HG02943 (cell line): ENCODE results near the gene FHOD3.
"Not testable (repeated sequence)": the region's sequence is repeated elsewhere in the genome, so short reads cannot be mapped to it uniquely, and the experiment has no call there.

Experiments used
- ATAC-seq: cut with Tn5 transposase; IDR thresholded peaks from one replicate; pipeline ENCODE4 v1.9.1; 2021; ENCODE audit warnings: mild to moderate bottlenecking, low read depth, moderate library complexity; ENCODE audit not compliant: unreplicated experiment

Gene FHOD3

GRCh38 chr18:36533446-36534153 lies 236.1 kb downstream of the FHOD3 start:
- no peak for ATAC-seq

- ATAC-seq: peak; percentile 81
Measured at GRCh38 chr18:36534154-36534688, 236.7 kb downstream of the FHOD3 start.

GRCh38 chr18:36535202-36535935 lies 237.9 kb downstream of the FHOD3 start:
- no peak for ATAC-seq

GRCh38 chr18:36536426-36536825 lies 238.9 kb downstream of the FHOD3 start:
- ATAC-seq: no peak

- no peak for ATAC-seq
Measured at GRCh38 chr18:36537289-36537688, 239.8 kb downstream of the FHOD3 start.

GRCh38 chr18:36539674-36540231 lies 242.2 kb downstream of the FHOD3 start:
- ATAC-seq: no peak

GRCh38 chr18:36543030-36543429 lies 245.5 kb downstream of the FHOD3 start:
- no peak for ATAC-seq

GRCh38 chr18:36543991-36544725 lies 246.6 kb downstream of the FHOD3 start:
- ATAC-seq: no peak

- ATAC-seq: no peak
Measured at GRCh38 chr18:36545821-36546427, 248.4 kb downstream of the FHOD3 start.

GRCh38 chr18:36546876-36547275 lies 249.4 kb downstream of the FHOD3 start:
- ATAC-seq: no peak

GRCh38 chr18:36547544-36547943 lies 250.0 kb downstream of the FHOD3 start:
- ATAC-seq: no peak

GRCh38 chr18:36551274-36551673 lies 253.8 kb downstream of the FHOD3 start:
- ATAC-seq: not testable (repeated sequence)

- no peak for ATAC-seq
Measured at GRCh38 chr18:36558234-36558633, 260.7 kb downstream of the FHOD3 start.

GRCh38 chr18:36559149-36559857 lies 261.8 kb downstream of the FHOD3 start:
- ATAC-seq: no peak

- no peak for ATAC-seq
Measured at GRCh38 chr18:36560187-36560586, 262.7 kb downstream of the FHOD3 start.

GRCh38 chr18:36561046-36561445 lies 263.5 kb downstream of the FHOD3 start:
- no peak for ATAC-seq

- ATAC-seq: no peak
Measured at GRCh38 chr18:36564841-36565240, 267.3 kb downstream of the FHOD3 start.

- ATAC-seq: no peak
Measured at GRCh38 chr18:36567800-36568199, 270.3 kb downstream of the FHOD3 start.

- ATAC-seq: no peak
Measured at GRCh38 chr18:36568487-36568886, 271.0 kb downstream of the FHOD3 start.
